NCI-H2196 treated with DMSO at 0.1 percent for 48 hours (cell line): Measurements from ENCODE around the gene ALG5.

ENCODE experiments used
- DNase-seq: peaks from one replicate; lab custom pipeline; 2025; ENCODE audit not compliant: unreplicated experiment; lab: John Stamatoyannopoulos, UW

ALG5 gene

GRCh38 chr13:36981156-36981743, 17.9 kb downstream of the ALG5 start:
- no peak for DNase-seq

GRCh38 chr13:36979361-36980050, 19.6 kb downstream of the ALG5 start:
- no peak for DNase-seq

GRCh38 chr13:36975172-36975571, 24.0 kb downstream of the ALG5 start:
- no peak for DNase-seq

DNA sequence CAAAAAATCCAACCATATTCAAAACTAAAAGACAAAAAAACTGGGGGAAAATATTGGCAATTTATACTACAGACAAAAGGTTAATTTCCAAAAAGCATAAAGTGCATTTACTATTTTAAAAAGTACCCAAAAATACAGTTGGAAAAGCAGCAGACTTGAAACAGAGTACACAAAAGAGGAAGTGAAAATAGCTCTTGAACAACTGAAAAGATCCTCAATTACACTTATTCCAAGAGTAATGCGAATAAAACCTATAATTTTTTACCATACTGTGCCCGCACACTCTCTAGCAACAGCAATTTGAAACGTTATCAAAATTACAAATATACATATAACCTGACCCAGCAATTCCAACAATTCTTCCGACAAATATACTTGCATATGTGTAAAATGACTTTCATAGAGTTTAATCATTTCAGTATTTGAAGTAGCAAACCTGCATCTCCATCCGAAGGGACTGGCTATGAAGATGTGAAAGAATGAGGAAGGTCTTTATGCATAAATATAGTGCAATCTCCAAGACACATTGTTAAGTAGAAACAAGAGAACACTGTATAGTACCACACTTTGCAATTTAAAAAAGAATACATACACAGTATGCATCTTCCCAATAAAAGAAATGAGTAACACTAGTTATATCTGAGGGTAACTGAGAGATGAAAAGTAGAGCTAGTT, 25.4 kb downstream of the ALG5 start:
- no peak for DNase-seq

- no peak for DNase-seq
These were observed 26.1 kb downstream of the ALG5 start for GRCh38 chr13:36973009-36973408.

- DNase-seq = no peak
These were observed 32.7 kb downstream of the ALG5 start for GRCh38 chr13:36966404-36966803.

DNA sequence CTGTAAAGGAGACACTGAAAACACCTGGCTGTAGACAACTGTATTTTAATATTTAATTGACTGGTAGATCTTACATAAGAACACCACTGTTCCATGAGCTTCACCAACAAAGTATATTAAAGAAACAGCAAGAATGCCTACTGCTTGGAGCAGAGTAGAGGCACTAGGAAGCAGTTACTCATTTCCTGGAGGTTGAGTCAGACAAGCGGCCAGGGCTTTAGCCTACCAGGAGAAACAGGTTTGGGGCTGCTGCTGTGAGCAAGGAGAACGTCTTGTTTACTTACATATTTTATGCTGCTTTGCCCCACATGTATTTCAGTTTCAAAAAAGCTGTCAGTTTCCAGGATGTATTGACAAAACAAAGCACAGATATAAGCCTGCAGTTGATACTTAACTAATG, 33.4 kb downstream of the ALG5 start:
- DNase-seq = no peak

GRCh38 chr13:36959456-36960116, 39.6 kb downstream of the ALG5 start:
- DNase-seq = no peak

DNA sequence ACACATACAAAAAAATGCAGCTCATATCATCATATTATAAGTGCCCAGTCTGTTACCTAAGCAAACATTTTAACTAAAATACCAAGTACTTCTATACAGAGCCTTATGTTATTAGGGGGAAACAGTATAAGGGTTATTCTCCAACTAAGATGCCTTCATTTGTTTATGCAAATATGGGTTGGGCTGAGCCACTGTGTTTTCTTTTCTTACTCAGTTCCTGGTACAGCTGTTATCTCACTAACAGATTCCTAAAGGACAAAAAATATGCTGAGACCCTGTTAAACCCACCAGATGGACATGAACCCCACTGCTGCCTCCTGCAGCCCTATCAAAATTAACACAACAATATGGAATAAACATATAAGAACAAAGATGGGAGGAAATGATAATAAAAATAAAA, 44.6 kb downstream of the ALG5 start:
- DNase-seq = no peak

GRCh38 chr13:36950920-36951319, 48.2 kb downstream of the ALG5 start:
- no peak for DNase-seq

GRCh38 chr13:36950330-36950729, 48.8 kb downstream of the ALG5 start:
- no peak for DNase-seq

DNA sequence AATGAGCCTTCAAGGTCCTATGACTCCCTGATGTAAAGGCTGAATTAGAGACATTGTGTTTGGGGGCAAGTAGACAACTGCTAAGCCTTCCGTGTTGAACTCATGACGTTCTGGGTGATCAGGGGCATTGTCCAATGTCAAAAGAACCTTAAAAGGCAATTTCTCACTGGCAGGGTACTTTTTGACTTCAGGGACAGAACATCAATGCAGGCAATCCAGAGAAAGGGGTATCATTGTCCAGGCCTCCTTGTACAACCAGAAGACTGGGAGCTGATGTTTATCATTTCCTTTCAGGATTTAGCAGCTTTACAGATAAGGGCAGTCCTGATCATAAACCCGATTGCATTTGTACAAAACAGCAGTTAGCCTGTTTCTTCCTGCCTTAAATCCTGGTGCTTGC, 54.1 kb downstream of the ALG5 start:
- DNase-seq = no peak

GRCh38 chr13:36925603-36926002, 73.5 kb downstream of the ALG5 start:
- no peak for DNase-seq

DNA sequence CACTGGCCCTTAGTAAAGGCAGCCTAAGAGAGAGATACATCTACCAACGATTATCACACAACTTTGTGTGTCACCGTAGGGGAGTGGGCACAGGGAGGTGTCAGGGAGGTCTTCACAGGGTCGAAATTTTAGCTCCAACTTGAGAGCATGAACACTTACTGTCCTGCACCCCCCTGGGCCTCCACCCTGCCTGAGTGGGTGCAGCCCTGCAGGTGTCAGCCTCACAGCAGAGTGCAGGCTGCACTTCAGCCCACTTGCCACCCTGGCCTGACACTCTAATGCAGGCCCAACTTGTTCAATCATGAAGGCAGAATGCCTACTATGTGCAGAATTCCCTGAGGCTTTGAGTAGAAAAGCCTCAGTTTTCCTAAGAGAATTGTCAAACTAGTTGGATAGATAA, 75.1 kb downstream of the ALG5 start:
- no peak for DNase-seq

GRCh38 chr13:36921631-36922301, 77.4 kb downstream of the ALG5 start:
- no peak for DNase-seq

DNA sequence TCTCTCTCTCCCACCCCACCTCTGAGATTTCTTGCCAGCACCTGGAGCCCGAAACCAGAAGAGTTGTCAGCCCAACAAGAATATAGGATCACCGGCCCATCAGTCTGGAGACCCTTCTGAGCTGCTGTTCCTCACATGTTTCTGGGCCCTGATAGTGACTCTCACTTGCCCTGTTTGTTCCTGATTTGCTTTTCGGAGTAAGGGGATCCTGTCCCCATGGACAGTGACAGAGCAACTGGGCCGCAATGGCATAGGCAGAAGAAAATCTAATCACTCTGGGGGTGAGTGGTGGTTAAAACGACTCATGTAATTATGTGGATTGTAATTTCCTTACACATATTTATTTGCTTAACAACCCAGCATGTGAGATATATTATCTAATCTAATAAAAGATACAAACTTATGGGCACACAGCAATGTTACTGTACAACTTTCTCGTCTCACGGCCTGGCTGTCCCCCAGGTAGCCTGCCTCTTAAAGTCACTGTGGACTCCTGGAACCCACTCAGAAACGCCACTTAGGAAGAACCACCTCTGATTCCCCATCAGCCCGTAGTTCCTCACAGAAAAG, 78.4 kb downstream of the ALG5 start:
- DNase-seq = no peak

- DNase-seq = peak; percentile 32
These were observed 79.1 kb downstream of the ALG5 start, which contains the start of gene SMAD9 for GRCh38 chr13:36919833-36920615. SMAD9 (minus strand) TSS chr13:36920238; CDS start chr13:36879689, 40,549 bp downstream.

- no peak for DNase-seq
These were observed 79.8 kb downstream of the ALG5 start for GRCh38 chr13:36919171-36919832.

GRCh38 chr13:36918246-36919131, 80.7 kb downstream of the ALG5 start:
- no peak for DNase-seq
